HepG2 (cell line): ENCODE measurements around the gene VEGFA. TPM values are rescaled to one million over a fixed set of nuclear protein-coding genes. Genes with fewer than 3 reads are reported as not detected.

Experiments
- ATAC-seq: fragments of 200-7000 bp; cut with Tn5 transposase; 3 replicates; pipeline ENCODE4 v1.9.1; 2020; ENCODE audit warnings: mild to moderate bottlenecking, moderate library complexity
- BruUV-seq: library from RNA; stranded (reverse); fragments of 400-500 nt; replicated peaks from 2 replicates; lab custom pipeline; 2021; lab: Mats Ljungman, UMichigan
- CTCF ChIA-PET: fragments of 300-600 bp; formaldehyde crosslinking; extraction: SDS; loops from one replicate; lab custom pipeline; 2021; ENCODE audit warnings: low total read pairs, inconsistent platforms, low intra/inter-chr PET ratio; lab: Yijun Ruan, JAX
- POLR2A ChIA-PET: fragments of 350-600 bp; sonication (Branson Sonifier 250); formaldehyde crosslinking; loops from one replicate; lab custom pipeline; 2020; ENCODE audit warnings: antibody characterized with exemption, inconsistent platforms; lab: Yijun Ruan, JAX
- DNase-seq: peaks from one replicate; pipeline ENCODE4 v3.0.0-alpha.2; 2015; ENCODE audit warnings: low spot score
- FAIRE-seq: peaks from 3 replicates; lab custom pipeline; 2011; peaks lifted over from hg19 to GRCh38; lab: Jason Lieb, UNC
- H2AFZ ChIP-seq: one replicate; pipeline ENCODE4 v1.6.1; 2011; ENCODE audit warnings: low read length, inconsistent platforms
- H3K27ac ChIP-seq: fragments of 300-600 bp; 3 replicates; pipeline ENCODE4 v1.8.0; 2011; ENCODE audit warnings: mixed run types, mild to moderate bottlenecking, mixed read lengths, low read length, inconsistent platforms; ENCODE audit not compliant: insufficient read depth; ENCODE audit errors: extremely low read length
- H3K27me3 ChIP-seq, 2 experiments: fragments of 200-600 bp in 1 of 2; 2 replicates in 1 of 2; 3 replicates in 1 of 2; pipeline versions ENCODE4 v1.6.0 to v1.8.0; 2011; ENCODE audit warnings: low read length in 2 of 2, mild to moderate bottlenecking in 2 of 2, moderate library complexity in 2 of 2, inconsistent platforms in 1 of 2; ENCODE audit not compliant: insufficient read depth in 2 of 2, control insufficient read depth in 1 of 2
- H3K36me3 ChIP-seq, 2 experiments: fragments of 200-600 bp in 1 of 2; replicated peaks in 1 of 2; 2 replicates in 1 of 2; 3 replicates in 1 of 2; pipeline versions ENCODE4 v1.5.1 to v1.8.0; 2011; ENCODE audit warnings: low read length in 2 of 2, inconsistent platforms in 1 of 2; ENCODE audit not compliant: insufficient read depth in 2 of 2, control insufficient read depth in 1 of 2
- H3K4me1 ChIP-seq: 2 replicates; pipeline ENCODE4 v1.5.1; 2012; ENCODE audit warnings: low read length, inconsistent platforms; ENCODE audit not compliant: insufficient read depth
- H3K4me2 ChIP-seq: 2 replicates; pipeline ENCODE4 v1.6.0; 2011; ENCODE audit warnings: low read depth, low read length, inconsistent platforms
- H3K4me3 ChIP-seq, 3 experiments: fragments of 200-600 bp in 1 of 3; sonication (generic), shearing (Covaris generic) in 1 of 3; replicated peaks in 1 of 3; 2 replicates each; pipeline ENCODE4 v1.5.1; 2011 to 2016; ENCODE audit warnings: low read length in 3 of 3, inconsistent platforms in 2 of 3, low read depth in 2 of 3, mild to moderate bottlenecking in 2 of 3, control low read depth in 1 of 3, mixed read lengths in 1 of 3; ENCODE audit not compliant: insufficient read depth in 1 of 3
- H3K79me2 ChIP-seq: one replicate; pipeline ENCODE4 v1.6.1; 2011; ENCODE audit warnings: low read length, inconsistent platforms; ENCODE audit not compliant: insufficient read depth
- H3K9ac ChIP-seq: 2 replicates; pipeline ENCODE4 v1.6.0; 2011; ENCODE audit warnings: mild to moderate bottlenecking, low read depth, low read length, inconsistent platforms; ENCODE audit not compliant: insufficient read depth
- H3K9me3 ChIP-seq: 2 replicates; pipeline ENCODE4 v1.5.1; 2012; ENCODE audit warnings: mild to moderate bottlenecking, low read length
- H4K20me1 ChIP-seq: 2 replicates; pipeline ENCODE4 v1.6.0; 2011; ENCODE audit warnings: inconsistent platforms, mild to moderate bottlenecking, low read length, moderate library complexity; ENCODE audit not compliant: insufficient read depth
- ADNP ChIP-seq: sonication (generic); formaldehyde crosslinking; IDR thresholded peaks from 2 replicates; pipeline ENCODE4 v1.4.0; 2020; ENCODE audit warnings: missing genetic modification reagents
- BCL6 ChIP-seq: IDR thresholded peaks from 2 replicates; pipeline ENCODE4 v1.6.1; 2016; ENCODE audit warnings: missing genetic modification reagents, missing compliant biosample characterization
- HNF4G ChIP-seq, 2 experiments: sonication (generic) in 1 of 2; formaldehyde crosslinking in 1 of 2; IDR thresholded peaks; 2 replicates each; pipeline versions ENCODE4 v1.4.0 to v1.6.1; 2011 to 2020; ENCODE audit warnings: borderline replicate concordance in 2 of 2, low read depth in 2 of 2, mild to moderate bottlenecking in 2 of 2, low read length in 1 of 2, missing genetic modification reagents in 1 of 2, moderate library complexity in 1 of 2
- KAT7 ChIP-seq: IDR thresholded peaks from 2 replicates; pipeline ENCODE4 v1.6.1; 2018; ENCODE audit warnings: borderline replicate concordance, missing compliant biosample characterization
- PAF1 ChIP-seq: IDR thresholded peaks from 2 replicates; pipeline ENCODE4 v1.6.1; 2016; ENCODE audit warnings: missing genetic modification reagents, missing compliant biosample characterization
- PHB2 ChIP-seq: fragments of 450-650 bp; IDR thresholded peaks from 2 replicates; pipeline ENCODE4 v1.6.1; 2018; ENCODE audit not compliant: partially characterized antibody
- PITX1 ChIP-seq: sonication (generic); formaldehyde crosslinking; IDR thresholded peaks from 2 replicates; pipeline ENCODE4 v1.5.1; 2020; ENCODE audit warnings: mild to moderate bottlenecking, missing genetic modification reagents
- POLR2A ChIP-seq, 2 experiments: IDR thresholded peaks; 2 replicates each; pipeline ENCODE4 v1.6.1; 2011; ENCODE audit warnings: low read depth in 2 of 2, low read length in 2 of 2, mild to moderate bottlenecking in 1 of 2, moderate library complexity in 1 of 2; ENCODE audit not compliant: insufficient read depth in 1 of 2
- POLR2G ChIP-seq: fragments of 200-400 bp; formaldehyde crosslinking; IDR thresholded peaks from 2 replicates; pipeline ENCODE4 v1.6.1; 2018; ENCODE audit warnings: mild to moderate bottlenecking, low read depth, low read length, moderate library complexity
- RBM22 ChIP-seq: fragments of 200-400 bp; formaldehyde crosslinking; optimal IDR thresholded peaks from 2 replicates; pipeline ENCODE3; 2017; ENCODE audit warnings: mild to moderate bottlenecking, low read length, moderate library complexity
- SALL1 ChIP-seq: sonication (generic); formaldehyde crosslinking; IDR thresholded peaks from 2 replicates; pipeline ENCODE4 v1.8.0; 2022; ENCODE audit warnings: mild to moderate bottlenecking, missing genetic modification reagents
- SALL2 ChIP-seq: sonication (generic); formaldehyde crosslinking; IDR thresholded peaks from 2 replicates; pipeline ENCODE4 v1.8.1; 2023; ENCODE audit warnings: mild to moderate bottlenecking, missing genetic modification reagents, inconsistent platforms
- ZBTB21 ChIP-seq: sonication (generic); formaldehyde crosslinking; IDR thresholded peaks from 2 replicates; pipeline ENCODE4 v1.4.0; 2020; ENCODE audit warnings: missing genetic modification reagents
- ZNF124 ChIP-seq: sonication (generic); formaldehyde crosslinking; IDR thresholded peaks from 2 replicates; pipeline ENCODE4 v1.4.0; 2020; ENCODE audit warnings: missing genetic modification reagents
- ZNF629 ChIP-seq: sonication (generic); formaldehyde crosslinking; conservative IDR thresholded peaks from 2 replicates; pipeline ENCODE4 v1.5.0; 2020; ENCODE audit warnings: missing genetic modification reagents
- ZNF773 ChIP-seq: sonication (generic); formaldehyde crosslinking; IDR thresholded peaks from 2 replicates; pipeline ENCODE4 v1.4.0; 2020; ENCODE audit warnings: missing genetic modification reagents, borderline replicate concordance
- ZNF776 ChIP-seq: sonication (generic); formaldehyde crosslinking; IDR thresholded peaks from 2 replicates; pipeline ENCODE4 v1.4.0; 2020; ENCODE audit warnings: mild to moderate bottlenecking, missing genetic modification reagents
- WGBS: methylation state at CpG from one replicate; pipeline ENCODE4 v1.1.6; 2017; ENCODE audit warnings: low lambda C conversion rate; 5-methylcytosine and 5-hydroxymethylcytosine counted together
- in situ Hi-C: cut with HindIII; loops from 2 replicates; pipeline ENCODE4 v1.10.0; 2017; ENCODE audit warnings: low pct_unique_long_range_greater_than_20kb; ENCODE audit not compliant: extremely low pct_ligation_motif_present
- intact Hi-C: fragments of 100-400 bp; cut with micrococcal nuclease; formaldehyde crosslinking; loops from one replicate; pipeline ENCODE4 v1.10.0; 2022; ENCODE audit not compliant: unreplicated experiment
- polyA plus RNA-seq, 8 experiments: library from polyadenylated mRNA; depleted of rRNA in 3 of 8; stranded (reverse) in 7 of 8; unstranded in 1 of 8; fragments of >200 nt; fragmentation: Illumina TruSeq in 4 of 8; extraction: Trizol in 4 of 8; gene quantifications; 2 replicates each; pipeline versions ENCODE4 v1.2.1 to v1.2.3, GENCODE V29; 2011 to 2016; ENCODE audit warnings: low read depth in 4 of 8, missing spikeins in 1 of 8, mixed read lengths in 1 of 8; ENCODE audit not compliant: insufficient read depth in 1 of 8
- total RNA-seq, 5 experiments: library from RNA; depleted of rRNA; stranded (reverse); fragments of >200 nt; fragmentation: Illumina TruSeq; extraction: Trizol; gene quantifications; 2 replicates each; pipeline ENCODE4 v1.2.3, GENCODE V29; 2016; ENCODE audit warnings: low read depth in 1 of 5

The VEGFA gene
- total and polyA plus RNA-seq, 2 of the 13 experiments (the other 11 are each of a cell fraction or from before 2014, with no cell fraction given), result 68.1 to 629 TPM

DNA sequence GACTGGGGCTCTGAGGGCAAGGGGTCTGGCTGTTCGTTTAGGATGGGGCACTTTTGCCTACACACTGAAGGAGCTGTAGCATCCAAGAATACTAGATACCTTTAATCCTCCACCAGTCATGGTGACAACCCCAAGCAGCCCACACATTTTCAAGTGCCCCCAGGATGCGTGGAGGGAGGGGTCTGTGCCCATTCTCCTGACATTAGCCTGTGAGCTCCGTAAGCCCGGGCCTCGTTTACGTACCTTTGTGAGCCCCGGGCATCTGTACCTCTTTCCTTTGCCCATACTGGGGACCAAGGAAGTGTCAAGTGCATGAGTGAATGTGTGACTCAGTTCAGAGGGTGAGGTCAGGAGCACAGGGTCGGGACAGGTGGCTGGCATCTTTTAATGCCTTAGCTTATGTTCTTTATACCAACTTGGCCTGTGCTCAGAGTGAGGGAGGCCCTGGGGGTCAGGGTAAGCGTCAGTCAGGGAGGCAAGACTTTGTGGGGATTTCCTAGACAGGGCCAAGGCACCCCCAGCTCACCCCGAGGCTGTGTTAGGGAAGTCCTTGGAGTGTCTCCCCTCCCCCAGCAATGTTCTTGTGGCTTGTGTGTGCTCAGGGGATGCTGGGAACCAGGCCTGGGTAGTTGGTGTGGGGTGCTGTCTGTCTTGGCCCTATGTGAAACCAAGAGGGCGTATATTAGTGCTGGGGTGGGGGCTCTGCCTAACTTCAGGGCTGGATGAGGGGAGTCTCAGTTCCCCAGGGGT, 12.9 kb downstream of the VEGFA start:
- FAIRE-seq (no peak), ATAC-seq (no peak), DNase-seq (no peak)
- no peaks in the 10 kb centered on the region for H3K9me3 ChIP-seq
- H3K27me3 ChIP-seq, result no peaks in the 10 kb centered on the region
- no peaks in the 10 kb centered on the region for H3K4me1 ChIP-seq
- no peak overlapping the region for H3K4me2 ChIP-seq
- no peak overlapping the region for H3K9ac ChIP-seq
- intact Hi-C loops (no loop called here), in situ Hi-C loops (no loop called here)
- no peak overlapping the region for H3K4me3 ChIP-seq
- H3K36me3 ChIP-seq, result peaks cover 70 to 75% of the 10 kb centered on the region in 2 experiments
- no peak overlapping the region for H2AFZ ChIP-seq
- no peak overlapping the region for H3K27ac ChIP-seq
- WGBS, result 96% methylated on average over 9 of the region's 11 CpGs
- H4K20me1 ChIP-seq, result peaks cover 87% of the 10 kb centered on the region
- ChIA-PET POLR2A (interaction anchor here (1.8 to 2.6 kb wide), 2 partner anchors 9 to 12 kb away, joined by 6 to 12 read pairs; partner anchors contain the start of gene VEGFA), CTCF (no interaction called here)
- BruUV-seq, result no TSS peak
- peak; percentile 30 for TF ChIP-seq RBM22
- TF ChIP-seq PHB2, result no peak
- no peak for TF ChIP-seq SALL2
- TF ChIP-seq POLR2G, result peak; percentile 55
- no peak for TF ChIP-seq BCL6 (CRISPR knock-in tag)
- 0 out of 2 replicates have a peak, but pooled peaks have one; percentile 10 for TF ChIP-seq PAF1
- TF ChIP-seq POLR2A (IDR thresholded peaks at IDR 0.05; ENCODE audit: insufficient read depth in 1 of 2, low read depth in 2 of 2, low read length in 2 of 2), result peak in 1 of 2 experiments; percentile 40; a peak in 1 of 4 replicates
- peaks cover 14% of the 10 kb centered on the region for H3K79me2 ChIP-seq

DNA sequence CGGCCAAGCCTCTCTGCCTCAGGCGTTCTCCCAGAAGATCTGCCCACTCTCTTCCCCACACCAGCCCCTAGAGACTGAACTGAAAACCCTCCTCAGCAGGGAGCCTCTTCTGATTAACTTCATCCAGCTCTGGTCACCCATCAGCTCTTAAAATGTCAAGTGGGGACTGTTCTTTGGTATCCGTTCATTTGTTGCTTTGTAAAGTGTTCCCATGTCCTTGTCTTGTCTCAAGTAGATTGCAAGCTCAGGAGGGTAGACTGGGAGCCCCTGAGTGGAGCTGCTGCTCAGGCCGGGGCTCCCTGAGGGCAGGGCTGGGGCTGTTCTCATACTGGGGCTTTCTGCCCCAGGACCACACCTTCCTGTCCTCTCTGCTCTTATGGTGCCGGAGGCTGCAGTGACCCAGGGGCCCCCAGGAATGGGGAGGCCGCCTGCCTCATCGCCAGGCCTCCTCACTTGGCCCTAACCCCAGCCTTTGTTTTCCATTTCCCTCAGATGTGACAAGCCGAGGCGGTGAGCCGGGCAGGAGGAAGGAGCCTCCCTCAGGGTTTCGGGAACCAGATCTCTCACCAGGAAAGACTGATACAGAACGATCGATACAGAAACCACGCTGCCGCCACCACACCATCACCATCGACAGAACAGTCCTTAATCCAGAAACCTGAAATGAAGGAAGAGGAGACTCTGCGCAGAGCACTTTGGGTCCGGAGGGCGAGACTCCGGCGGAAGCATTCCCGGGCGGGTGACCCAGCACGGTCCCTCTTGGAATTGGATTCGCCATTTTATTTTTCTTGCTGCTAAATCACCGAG, 14.2 kb downstream of the VEGFA start:
- peaks cover 74% of the 10 kb centered on the region for H4K20me1 ChIP-seq
- ChIA-PET POLR2A (interaction anchor here (2.6 kb wide), 1 partner anchor 11 kb away, joined by 12 read pairs; no protein-coding TSS in a partner anchor), CTCF (no interaction called here)
- no peak for DNase-seq
- H3K79me2 ChIP-seq, result peaks cover 4% of the 10 kb centered on the region
- no peak for FAIRE-seq
- BruUV-seq, result no TSS peak
- no peak overlapping the region for H3K9ac ChIP-seq
- intact Hi-C loops (no loop called here), in situ Hi-C loops (no loop called here)
- H3K4me2 ChIP-seq, result no peak overlapping the region
- H3K4me1 ChIP-seq, result no peaks in the 10 kb centered on the region
- no peaks in the 10 kb centered on the region for H3K9me3 ChIP-seq
- no peaks in the 10 kb centered on the region for H3K27me3 ChIP-seq
- H3K27ac ChIP-seq, result no peak overlapping the region
- peaks cover 58 to 61% of the 10 kb centered on the region in 2 experiments for H3K36me3 ChIP-seq
- 93% methylated on average over 26 of the region's 26 CpGs for WGBS
- no peak overlapping the region for H2AFZ ChIP-seq
- ATAC-seq, result no peak
- H3K4me3 ChIP-seq, result no peak overlapping the region
- peak; percentile 8; the same call in 1 of the 2 replicates for TF ChIP-seq SALL1 (CRISPR knock-in tag)
- no peak for TF ChIP-seq ZBTB21 (CRISPR knock-in tag)
- no peak for TF ChIP-seq ZNF776 (CRISPR knock-in tag)
- TF ChIP-seq ADNP (CRISPR knock-in tag), result no peak
- TF ChIP-seq ZNF773 (CRISPR knock-in tag), result no peak
- peak; percentile 2; the same call in 1 of the 2 replicates for TF ChIP-seq POLR2G
- TF ChIP-seq PITX1, result no peak
- no peak for TF ChIP-seq ZNF629 (CRISPR knock-in tag)
- TF ChIP-seq HNF4G (IDR thresholded peaks at IDR 0.05; ENCODE audit: borderline replicate concordance, low read depth, low read length), result no peak
- TF ChIP-seq HNF4G (CRISPR knock-in tag; IDR thresholded peaks at IDR 0.05; ENCODE audit: borderline replicate concordance, low read depth), result no peak
- no peak for TF ChIP-seq KAT7 (CRISPR knock-in tag)
- TF ChIP-seq ZNF124 (CRISPR knock-in tag), result no peak
- no peak for TF ChIP-seq PAF1
